CD4-positive, alpha-beta T cell treated with Interleukin-17A for 1 hour (primary cell): ENCODE results near the gene ANO1.

ENCODE experiments used
- DNase-seq: peaks from one replicate; pipeline ENCODE4 v3.0.0-alpha.2; 2020

The ANO1 gene

DNA sequence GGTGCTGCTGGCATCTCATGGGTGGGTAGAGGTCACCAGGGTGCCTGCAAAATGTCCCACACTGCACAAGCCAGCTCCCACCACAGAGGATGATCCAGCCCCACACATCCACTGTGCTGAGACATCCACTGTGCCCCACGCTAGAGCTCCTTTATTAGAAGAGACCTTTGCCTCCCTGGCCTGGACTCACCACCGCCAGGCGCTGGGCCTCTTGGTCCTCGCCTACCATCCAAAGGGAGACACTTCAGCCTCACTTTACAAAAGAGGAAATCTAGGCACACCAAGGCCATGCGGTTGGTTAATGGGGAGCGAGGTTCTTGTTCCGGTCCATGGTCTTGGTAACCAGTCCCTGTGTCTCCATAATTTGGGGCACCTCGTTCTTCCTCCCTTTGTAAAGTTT is 3.4 kb upstream of the ANO1 start:
- no peak for DNase-seq

DNA sequence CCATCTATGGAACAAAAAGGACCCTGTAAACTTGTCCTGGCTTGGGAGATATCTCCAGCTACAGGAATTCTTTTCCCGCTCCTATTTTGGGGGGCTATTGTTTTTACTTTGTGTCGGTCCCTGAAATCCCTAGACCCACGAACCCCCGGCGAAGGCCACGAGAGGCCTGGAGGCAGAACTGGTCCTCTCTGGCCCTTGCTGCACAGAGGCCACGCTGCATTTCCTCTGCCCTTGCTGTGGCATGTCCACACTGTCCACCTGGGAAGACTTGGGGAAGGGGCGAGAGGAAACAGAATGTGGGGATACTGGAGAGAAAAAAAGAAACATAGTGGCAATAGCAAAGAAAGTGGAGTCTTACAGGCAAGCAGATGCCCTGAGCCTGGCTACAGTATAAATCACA is 2.3 kb upstream of the ANO1 start:
- DNase-seq, result no peak

DNA sequence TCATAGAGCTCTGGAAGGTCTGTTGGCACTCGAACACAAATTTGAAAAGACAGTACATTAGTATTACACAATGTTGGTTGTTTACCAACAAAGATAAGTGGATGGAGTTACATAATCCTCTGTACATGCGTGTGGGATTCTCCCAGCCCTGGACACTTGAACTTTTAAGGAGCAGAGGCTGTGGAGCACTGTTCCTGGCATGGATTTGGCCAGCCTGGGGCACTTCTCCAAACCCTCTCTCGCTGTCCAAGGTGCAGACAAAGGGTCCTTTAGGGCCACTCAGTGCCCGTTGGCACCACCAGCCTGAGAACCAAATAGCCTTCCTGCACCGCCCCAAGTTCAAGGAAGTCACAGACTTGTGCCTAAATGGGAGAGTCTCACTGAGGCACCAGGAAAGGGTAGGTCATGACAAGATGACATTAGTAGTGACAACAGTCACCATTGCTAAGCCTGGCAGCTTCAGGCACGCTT is 1.6 kb upstream of the ANO1 start:
- DNase-seq, result no peak

DNA sequence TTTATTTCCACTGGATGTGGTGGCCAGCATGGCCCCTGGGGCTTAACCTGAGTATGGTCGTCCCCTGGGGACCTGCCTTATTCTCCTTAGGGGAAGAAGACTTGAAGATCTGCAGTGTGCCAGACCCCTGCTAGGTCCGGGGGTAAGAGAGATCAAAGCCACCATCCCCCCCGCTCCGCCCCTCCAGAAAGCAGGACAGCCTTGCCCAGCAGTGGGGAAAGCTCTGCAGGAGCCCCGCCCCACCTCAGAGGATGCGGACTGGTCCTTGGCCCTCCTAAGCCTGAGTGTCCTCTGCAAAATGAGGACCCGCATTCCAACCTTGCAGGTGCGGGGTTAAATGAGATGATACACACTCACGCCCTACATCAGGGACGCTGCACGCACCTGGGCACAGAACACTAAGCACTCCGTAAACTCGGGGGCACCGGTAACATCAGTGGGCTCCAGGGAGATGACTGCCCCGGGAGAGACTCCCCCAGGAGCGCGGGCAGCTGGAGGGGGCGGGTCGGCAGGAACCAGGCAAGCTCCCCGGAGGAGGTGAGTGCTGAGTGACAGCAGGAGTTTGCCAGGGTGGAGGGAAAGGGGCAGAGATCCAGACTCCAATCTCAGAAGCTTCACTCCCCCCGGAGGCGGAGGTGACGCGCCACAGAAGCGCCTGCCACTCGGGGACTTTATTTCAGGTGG is 564 bp upstream of the ANO1 start:
- no peak for DNase-seq

DNA sequence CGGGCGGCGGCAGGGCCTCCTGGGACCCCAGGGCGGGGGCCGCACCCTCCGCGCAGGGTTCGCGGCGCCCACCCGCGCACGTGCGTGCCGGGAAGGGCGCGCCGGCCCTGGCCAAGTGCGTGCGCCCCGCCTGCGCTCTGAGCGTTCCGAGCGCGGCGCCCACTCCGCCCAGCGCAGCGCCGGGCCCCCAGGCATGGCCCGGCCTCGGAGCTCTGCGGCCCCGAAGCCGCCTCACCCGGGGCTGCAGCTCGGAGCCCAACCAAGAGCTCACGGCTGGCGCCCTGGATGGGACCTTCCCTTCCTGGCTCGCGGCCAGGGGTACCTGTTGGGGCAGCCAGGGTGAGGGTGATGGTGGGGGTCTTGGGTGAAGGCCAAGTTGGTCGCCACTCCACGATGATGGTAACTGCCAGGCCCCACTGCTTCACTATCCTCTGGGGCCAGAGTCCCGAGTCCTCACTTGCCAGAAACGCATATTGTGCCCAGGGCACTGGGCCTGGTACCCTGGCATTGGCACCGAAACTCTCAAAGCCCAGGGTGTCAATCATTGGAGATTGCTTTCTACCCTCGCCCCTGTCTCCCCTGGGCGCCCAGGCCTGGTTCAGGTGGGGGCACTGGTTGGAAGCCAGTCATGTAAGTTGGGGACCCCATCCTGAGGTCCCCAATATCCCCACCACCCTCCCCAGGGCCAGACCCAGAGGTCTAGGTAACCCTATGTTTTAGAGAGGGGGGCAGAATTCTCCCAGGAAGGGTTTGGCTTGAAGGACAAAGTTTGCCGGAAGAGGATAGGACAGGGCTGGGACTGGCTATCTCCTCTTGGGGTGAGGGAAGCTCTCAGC is 882 bp downstream of the ANO1 start:
- no peak for DNase-seq

DNA sequence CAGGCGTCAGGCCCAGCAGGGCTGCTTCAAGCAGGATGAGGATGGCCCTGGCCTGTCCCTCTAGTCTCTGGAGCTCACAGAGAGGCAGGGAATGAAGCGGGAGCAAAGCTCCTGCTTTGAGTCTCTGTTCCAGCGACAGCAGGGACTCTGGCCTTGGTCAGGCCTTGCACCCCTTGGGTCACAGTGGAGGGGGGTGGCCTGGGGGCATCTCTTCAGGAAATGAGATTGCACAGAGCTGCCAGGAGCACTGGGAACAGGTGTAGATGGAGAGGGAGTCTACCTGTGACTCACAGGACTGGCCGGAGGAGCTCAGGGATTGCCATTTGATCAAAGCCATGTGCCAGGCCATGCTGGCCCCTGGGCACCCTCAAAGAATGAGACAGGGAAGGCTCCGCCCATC is 1.6 kb downstream of the ANO1 start:
- no peak for DNase-seq

DNA sequence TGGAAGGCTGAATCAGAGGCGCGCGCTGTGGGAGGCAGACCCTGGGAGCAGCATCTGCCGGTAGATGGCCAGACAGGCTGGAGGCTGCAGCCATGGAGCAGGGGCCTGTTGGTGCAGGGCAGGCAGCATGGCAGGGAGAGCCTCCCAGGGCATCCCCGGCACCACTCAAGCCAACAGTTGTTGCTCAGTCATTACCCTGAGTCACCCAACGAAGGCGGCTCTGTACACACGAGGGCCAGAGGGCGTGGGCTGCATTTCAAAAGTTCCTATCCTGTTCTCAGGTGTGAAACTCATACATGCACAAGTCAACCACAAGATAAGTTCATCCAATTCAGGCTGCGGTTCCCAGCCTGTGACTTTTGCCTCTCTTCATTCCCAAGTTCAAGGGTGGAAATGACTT is 2.6 kb downstream of the ANO1 start:
- DNase-seq, result no peak

DNA sequence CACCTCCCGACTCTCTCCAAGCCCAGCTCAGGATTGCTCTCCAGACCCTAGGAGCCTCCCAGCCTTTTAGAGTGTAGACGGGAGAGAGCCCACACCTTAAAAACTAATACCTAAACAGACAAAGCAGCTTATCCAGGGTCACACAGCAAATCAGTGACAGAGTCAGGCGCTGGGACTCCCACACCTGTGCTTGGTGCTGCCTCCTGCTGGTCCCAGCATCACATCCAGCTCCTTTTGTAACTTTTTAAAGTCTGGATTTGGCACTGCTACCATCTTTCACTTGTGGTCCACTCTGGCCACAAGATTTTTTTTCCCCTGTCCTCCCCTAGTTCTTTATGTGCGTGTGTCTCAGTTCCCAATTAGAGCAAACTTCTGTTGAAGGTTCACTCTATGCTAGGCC is 4.7 kb downstream of the ANO1 start:
- no peak for DNase-seq

DNA sequence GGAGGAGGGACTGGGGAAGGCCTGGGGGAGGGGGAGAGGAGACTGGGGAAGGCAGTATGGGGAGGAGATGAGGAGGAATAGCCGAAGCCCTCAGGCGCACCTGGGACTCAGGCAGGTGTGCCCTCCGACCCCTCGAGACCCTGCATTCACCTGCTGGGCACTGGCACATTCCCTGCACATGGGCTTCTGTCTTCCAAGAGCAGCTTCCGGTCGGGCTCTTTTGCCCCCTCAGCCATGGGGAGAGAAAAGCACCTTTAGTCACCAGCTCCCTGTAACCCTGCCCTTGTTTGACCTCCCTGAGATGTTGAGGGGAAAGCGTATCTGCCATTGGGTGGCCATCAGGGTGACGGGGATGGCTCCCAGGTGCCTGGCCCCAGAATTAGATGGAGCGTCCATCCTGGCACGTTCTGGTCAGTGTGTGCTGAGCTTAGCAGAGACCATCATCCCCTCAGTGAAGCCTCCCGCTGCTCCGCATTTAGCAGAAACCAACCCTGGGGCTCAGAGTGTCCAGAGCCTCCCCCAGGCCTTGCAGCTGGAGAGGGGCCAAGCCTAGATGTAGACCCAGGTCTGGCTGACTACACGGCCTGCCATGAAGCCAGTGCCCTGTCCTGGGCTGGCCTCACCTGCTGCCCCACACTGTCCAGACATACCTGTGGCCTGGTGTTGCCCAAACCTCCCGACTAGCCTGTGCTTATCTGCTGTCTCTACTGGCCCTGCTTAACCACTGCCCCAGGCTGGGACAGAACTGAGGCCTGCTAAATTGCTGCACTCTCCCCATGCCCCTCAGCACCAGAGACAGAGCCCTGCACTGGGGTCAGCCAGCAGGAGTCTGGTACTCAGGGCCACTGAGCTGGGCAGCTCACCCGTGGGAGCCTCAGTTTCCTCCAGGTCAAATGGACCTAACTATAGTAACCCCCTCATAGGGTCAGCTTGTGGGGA is 6.2 kb downstream of the ANO1 start:
- no peak for DNase-seq

DNA sequence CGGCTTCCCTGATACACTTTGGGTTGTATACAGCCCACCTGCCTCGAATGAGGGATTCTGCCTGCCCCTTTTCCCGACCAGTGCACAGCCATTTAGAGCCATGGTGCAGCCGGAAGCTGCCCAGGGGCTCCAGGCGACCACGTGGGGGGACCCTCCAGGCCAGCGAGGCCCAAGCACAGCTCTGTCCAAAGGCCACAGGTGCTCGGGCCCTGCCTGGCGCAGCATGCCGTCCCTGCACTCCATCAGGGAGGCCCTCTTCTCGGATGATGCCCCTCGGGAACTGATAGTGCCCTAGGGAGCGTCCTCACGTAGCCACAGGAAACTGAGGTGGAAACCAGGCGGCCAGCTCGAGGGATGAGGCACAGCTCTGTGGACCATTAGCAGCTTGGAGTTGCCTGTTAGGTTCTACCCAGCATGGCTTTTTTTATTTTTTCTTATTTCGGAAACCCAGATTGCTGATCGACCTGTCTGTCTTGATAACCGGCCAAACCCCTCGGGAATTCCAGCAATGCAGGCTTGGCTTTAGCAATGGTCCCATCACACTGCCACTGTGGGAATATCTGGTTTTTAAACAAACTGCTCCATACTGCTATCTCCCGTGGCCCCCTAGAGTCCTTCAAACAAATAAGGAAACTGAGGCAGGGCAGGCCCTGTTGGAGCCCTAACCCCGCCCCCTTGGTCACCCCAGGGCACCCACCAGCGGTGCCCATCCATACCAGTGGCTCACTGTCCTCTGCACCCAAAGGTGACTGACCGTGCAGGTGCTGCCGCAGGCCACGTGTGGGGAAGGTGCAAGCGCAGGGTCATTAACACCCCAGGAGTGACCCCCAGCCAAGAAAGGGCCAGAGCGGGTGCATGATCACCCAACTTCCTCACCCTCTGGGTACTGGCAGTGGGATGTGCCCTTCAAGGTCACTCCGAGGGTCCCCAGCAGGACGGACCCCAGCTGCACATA is 8.0 kb downstream of the ANO1 start:
- DNase-seq, result no peak

DNA sequence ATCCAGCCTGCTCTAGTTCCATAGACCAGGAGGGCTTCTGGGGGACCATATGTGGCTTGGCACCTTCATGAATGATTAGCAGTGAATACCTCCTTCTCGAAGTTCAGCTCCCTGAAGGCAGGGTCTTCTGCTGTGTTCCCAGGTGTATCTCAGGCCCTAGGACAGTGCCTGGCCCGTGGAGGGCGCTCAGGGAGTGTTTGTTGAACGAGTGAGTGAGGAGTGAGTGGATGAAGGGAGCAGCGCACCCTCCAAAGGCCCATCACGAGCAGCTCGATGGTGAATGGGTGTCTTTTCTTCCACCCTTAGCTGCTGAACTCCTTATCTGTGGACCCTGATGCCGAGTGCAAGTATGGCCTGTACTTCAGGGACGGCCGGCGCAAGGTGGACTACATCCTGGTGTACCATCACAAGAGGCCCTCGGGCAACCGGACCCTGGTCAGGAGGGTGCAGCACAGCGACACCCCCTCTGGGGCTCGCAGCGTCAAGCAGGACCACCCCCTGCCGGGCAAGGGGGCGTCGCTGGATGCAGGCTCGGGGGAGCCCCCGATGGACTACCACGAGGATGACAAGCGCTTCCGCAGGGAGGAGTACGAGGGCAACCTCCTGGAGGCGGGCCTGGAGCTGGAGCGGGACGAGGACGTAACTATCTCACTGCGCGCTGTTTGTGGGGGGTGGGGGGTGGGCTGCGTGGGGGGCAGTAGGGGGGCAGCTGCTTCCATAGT is 9.5 kb downstream of the ANO1 start:
- DNase-seq, result no peak

DNA sequence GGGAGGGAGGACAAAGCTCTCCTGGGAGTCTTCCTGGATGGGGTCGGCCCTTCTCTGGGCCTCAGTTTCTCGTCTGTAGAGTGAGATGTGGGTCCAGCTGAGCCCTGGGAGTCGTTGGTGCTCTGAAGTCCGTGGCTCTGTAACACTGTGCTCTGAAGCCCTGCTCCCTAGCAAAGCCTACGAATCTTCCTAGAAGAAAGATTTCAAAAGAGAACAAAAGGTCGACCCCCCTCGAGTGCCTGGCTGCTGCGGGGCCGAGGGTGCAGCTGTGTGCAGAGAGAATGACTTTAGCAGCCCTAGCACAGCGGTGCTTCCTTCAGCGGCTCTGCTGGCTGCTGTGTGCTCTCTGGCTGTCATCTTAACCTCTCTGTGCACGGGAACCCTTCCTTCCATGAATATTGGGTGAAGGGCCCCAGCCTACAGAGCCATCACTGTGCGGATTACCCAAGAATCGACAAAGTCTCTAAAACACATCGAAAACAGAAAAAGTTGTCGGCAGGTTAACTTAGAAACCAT is 10.7 kb downstream of the ANO1 start:
- DNase-seq, result no peak

DNA sequence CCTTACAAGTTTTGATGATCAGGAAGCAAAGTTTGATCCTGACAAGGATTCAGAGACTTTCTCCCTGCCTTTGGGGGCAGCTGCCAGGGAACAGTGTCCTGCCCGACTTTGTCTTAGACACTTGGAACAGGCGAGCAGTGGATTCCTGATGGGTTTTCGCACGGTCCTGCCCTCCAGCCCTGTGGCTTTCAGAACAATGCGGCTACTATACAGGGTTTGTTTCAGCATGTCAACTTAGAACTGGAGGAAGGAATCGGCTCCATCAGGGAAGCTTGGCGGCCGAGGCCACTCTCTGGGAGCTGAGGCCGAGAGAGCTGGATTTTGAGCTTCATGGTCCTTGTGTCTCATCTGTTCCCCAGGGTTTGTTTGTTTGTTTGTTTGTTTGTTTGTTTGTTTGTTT is 11.5 kb downstream of the ANO1 start:
- DNase-seq, result no peak

DNA sequence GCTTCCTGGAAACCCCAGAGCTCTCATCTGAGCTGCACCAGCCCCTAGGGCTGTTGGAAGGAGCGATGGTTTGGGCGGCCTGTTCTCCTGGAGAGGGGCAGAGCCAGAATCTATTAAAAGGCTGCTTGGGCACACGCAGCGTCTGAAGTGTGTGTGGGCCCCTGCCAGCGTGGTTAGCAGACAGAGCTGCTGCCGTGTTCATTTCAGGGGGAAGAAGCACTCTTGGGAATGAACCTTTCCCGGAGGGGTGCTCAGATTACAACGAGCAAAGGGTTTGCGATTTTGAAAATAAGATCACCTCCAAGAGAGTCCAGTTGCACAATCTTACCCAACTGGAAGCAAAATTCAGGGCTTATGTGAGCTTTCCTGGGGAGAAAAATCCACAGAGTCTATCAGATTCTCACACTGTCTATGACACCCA is 12.9 kb downstream of the ANO1 start:
- no peak for DNase-seq

DNA sequence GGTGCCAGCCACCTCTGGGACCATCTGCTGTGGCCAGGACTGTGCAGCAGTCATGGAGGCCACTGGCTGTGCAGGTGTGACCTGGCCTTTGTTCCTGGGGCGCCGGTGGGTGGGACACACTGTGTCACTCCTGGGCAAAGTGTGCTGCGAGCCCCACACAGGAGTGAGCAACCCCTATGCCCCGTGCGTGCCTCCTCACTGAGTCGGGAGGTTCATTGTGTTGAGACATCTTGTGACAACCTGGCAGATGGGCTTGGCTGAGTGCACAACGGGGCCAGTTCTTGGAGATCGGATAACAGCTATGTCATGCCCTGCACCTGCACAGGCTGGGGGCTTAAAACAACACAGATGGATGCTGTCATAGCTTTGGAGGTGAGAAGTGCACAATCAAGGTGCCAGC is 13.5 kb downstream of the ANO1 start:
- no peak for DNase-seq

DNA sequence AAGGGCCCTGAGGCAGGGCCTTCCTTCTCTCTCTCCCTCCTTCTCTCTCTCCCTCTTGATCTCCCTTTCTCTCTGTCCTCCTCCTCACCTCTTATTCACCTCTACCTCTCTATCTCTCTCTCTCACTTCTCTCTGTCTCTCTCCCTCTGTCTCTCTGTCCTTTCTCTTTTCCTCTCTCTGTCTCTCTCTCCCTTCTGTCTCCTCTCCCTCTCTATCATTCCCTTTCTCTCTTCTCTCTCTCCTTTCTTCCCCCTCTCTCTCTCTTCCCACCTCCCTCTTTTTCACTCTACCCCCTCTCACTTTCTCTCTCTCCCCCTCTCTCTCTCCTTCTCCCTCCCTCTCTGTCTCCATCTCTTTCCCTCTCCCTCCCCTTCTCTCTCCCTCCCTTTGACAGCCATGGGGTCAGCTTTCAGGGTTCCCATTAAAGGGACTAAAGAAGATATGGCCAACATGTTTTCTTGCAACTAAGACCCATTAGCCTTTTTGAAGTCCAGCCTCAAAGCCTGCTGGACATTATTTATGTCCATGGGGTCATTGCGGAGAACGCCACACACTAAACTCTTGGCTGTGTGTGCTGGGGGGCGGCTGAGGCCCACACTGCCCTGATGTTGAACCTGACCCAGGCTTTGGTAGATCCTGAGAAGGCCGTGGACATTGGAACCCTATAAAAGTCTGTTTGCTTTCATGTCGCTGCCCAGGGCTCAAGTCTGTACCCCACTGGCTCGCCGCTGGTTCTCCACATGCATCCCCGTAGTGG is 15.0 kb downstream of the ANO1 start:
- DNase-seq, result no peak

DNA sequence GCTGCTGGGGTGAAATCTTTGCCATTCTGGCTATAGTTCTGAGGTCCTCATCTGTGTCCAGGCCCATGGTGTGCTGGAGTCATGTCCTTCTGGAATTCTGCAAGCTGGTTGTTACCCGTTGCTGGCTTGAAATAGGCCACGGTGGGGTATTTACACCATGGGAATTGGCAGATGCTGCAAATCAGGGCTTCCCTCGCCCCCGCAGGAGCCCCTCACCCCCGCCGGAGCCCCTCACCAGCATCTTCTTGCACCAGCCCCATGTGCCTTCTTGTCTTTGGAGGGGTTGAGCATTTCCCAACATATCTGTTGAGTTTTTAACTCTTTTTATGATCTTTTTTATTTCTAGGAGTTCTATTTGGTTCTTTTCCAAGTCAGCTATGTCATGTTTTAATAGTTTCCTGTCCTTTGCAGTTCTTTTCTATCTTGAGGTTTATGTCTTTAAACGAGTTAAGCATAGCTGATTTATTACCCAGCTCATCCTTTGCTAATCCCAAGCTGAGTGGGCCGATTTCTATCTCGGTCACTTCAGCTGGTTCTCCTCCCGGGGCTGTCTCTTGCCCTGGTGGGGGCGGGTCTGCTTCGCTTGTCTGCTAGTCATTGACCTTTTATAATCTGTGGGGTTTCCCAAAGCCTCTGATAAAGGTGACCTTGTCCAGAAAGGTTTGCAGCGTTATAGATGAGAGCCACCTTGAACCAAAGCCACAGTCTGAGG is 17.6 kb downstream of the ANO1 start:
- no peak for DNase-seq

DNA sequence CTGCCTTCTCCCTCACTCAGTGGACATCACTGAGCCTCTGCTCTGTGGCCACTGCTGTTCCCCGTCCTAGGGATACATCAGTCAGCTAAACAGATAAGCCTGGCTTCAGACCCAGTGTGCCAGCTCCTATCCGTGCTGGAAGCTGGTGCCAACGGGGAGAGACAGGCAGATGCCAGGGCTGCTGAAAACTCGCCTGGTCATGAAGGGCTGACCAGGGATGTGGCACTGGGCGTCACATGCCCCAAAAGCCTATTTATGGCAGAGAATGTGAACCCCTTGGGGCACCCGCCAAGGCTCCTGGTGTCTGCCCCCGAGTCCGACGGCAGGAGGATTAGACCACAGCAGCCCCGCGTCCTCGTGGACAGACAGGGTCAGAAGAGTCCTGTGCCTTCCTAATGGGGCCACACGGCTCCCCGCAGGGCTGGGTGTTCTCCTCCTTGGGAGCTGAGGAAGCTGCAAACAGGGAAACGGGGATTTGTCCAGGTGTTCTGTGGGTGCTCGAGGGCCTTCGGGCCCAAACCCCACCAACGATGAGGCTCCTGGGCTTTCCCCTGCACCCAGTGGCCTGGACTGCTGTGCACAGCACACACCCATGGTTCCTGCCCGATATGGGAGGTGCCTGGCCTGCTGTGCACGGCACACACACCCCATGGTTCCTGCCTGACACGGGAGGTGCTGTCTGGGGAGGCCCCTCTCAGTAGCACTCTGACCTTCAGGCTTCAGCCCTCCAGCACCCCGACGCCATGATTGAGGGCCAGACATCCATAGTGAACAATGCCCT is 19.9 kb downstream of the ANO1 start:
- no peak for DNase-seq

DNA sequence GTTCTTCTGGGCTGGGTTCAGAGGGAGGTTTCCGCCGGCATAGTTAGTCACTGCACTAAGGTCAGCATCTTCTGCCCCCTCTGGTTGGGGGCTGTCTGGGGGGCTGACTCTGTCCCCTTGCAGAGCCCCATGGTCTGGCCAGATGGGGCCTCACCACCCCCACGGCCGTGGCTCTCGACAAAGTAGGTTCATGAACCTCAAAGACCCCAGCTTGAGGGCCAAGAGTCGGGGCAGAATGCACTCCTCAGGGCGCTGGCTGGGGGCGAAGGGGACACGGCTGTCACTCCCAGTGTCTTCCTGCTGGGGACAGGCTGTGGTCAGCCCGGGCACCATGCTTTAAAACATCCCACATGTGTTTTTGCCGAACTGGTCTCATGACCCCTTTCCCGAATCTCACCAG is 20.8 kb downstream of the ANO1 start:
- DNase-seq, result no peak
